Sigmoid colon (tissue), 7 donors: ENCODE results near the gene LRCH2. TPM values are rescaled to one million over a fixed set of nuclear protein-coding genes. Genes with fewer than 3 reads are reported as not detected.
"Not testable (repeated sequence)": the region's sequence is repeated elsewhere in the genome, so short reads cannot be mapped to it uniquely, and the experiment has no call there.

ENCODE experiments used
- DNase-seq: peaks from one replicate; pipeline ENCODE4 v3.0.0-alpha.2; 2019
- H3K27ac ChIP-seq, 4 donors: fragments of 200-600 bp; sonication (generic); one replicate each; pipeline ENCODE4 v1.5.1; 2016 to 2019; ENCODE audit warnings: mild to moderate bottlenecking in 1 of 4
- H3K27me3 ChIP-seq, 3 donors: fragments of 200-600 bp; sonication (generic); one replicate each; pipeline ENCODE4 v1.5.1; 2019; ENCODE audit warnings: mild to moderate bottlenecking in 1 of 3
- H3K36me3 ChIP-seq, 4 donors: fragments of 200-600 bp; sonication (generic); one replicate each; pipeline ENCODE4 v1.5.1; 2016 to 2019
- H3K4me1 ChIP-seq, 4 donors: fragments of 200-600 bp; sonication (generic); one replicate each; pipeline ENCODE4 v1.5.1; 2017 to 2019
- H3K4me3 ChIP-seq, 4 donors: fragments of 200-600 bp; sonication (generic); one replicate each; pipeline ENCODE4 v1.5.1; 2017 to 2019; ENCODE audit warnings: mild to moderate bottlenecking in 2 of 4, moderate library complexity in 1 of 4
- H3K9me3 ChIP-seq, 4 donors: fragments of 200-600 bp in 3 of 4; sonication (generic) in 3 of 4; one replicate each; pipeline versions ENCODE4 v1.5.1 to v1.6.1; 2013 to 2019
- CTCF ChIP-seq, 4 experiments: fragments of 450-650 bp in 3 of 4; fragments of 200-600 bp in 1 of 4; IDR thresholded peaks; one replicate each; pipeline ENCODE4 v1.5.1; 2016 to 2019; ENCODE audit warnings: antibody characterized with exemption in 4 of 4, mild to moderate bottlenecking in 3 of 4, moderate library complexity in 2 of 4
- EP300 ChIP-seq, 4 donors: sonication (generic); formaldehyde crosslinking; IDR thresholded peaks; one replicate each; pipeline ENCODE4 v1.6.1; 2017; ENCODE audit warnings: antibody characterized with exemption in 4 of 4
- POLR2A ChIP-seq, 2 donors: fragments of 450-650 bp; IDR thresholded peaks; one replicate each; pipeline ENCODE4 v1.6.1; 2016; ENCODE audit warnings: antibody characterized with exemption in 2 of 2, mild to moderate bottlenecking in 2 of 2, moderate library complexity in 2 of 2
- POLR2AphosphoS5 ChIP-seq, 4 donors: sonication (generic); formaldehyde crosslinking; IDR thresholded peaks; one replicate each; pipeline ENCODE4 v1.6.1; 2017; ENCODE audit warnings: antibody characterized with exemption in 4 of 4
- WGBS, 2 donors: extraction: QIAGEN DNeasy Blood & Tissue Kit; methylation state at CpG; one replicate each; pipeline ENCODE4 v1.1.7; 2013; 5-methylcytosine and 5-hydroxymethylcytosine counted together
- intact Hi-C: fragments of 100-400 bp; cut with DNase I; formaldehyde crosslinking; loops from one replicate; pipeline ENCODE4 v1.15.1; 2023
- polyA plus RNA-seq, 3 donors: library from polyadenylated mRNA; stranded (reverse); fragments of 200-250 nt; gene quantifications; one replicate each; pipeline ENCODE4 v1.2.3, GENCODE V29; 2013
- total RNA-seq, 4 donors: library from RNA; depleted of rRNA; stranded (reverse); fragments of >200 nt; gene quantifications; one replicate each; pipeline ENCODE4 v1.1.0, GENCODE V29; 2016
- donor health status: healthy with polysubstance abuse.
- donor health status: Bipolar disorder and iron deficiency.
- donor health status: healthy.

LRCH2 gene
- total and polyA plus RNA-seq, 7 donors, result 0.23 to 48.2 (median 31.9) TPM

- 17 to 19% methylated on average over 3 of the region's 3 CpGs for WGBS, 2 donors
- H3K9me3 ChIP-seq, result no peaks in the 10 kb centered on the region
- H3K36me3 ChIP-seq, result no peaks in the 10 kb centered on the region
- peak overlapping the region in 3 of 4 donors; percentile 83 to 86 (median 85) for H3K27ac ChIP-seq
- H3K27me3 ChIP-seq, result no peaks in the 10 kb centered on the region
- no peak for DNase-seq
- peak overlapping the region; percentile 61 to 70 (median 66) for H3K4me3 ChIP-seq
- H3K4me1 ChIP-seq, result peaks cover 0 to 48% (median 6%) of the 10 kb centered on the region in 4 donors
- intact Hi-C loops, result no loop called here
- TF ChIP-seq POLR2AphosphoS5 (IDR thresholded peaks at IDR 0.05) (no peak), POLR2A (IDR thresholded peaks at IDR 0.05) (no peak), CTCF (IDR thresholded peaks at IDR 0.05) (no peak), EP300 (IDR thresholded peaks at IDR 0.05) (no peak)
Observed at GRCh38 chrX:115234461-115234860, 565 bp upstream of the LRCH2 start.

- intact Hi-C loops, result no loop called here
- no peak for DNase-seq
- H3K4me3 ChIP-seq, result peak overlapping the region; percentile 61 to 70 (median 66)
- H3K36me3 ChIP-seq, result no peaks in the 10 kb centered on the region
- no peaks in the 10 kb centered on the region for H3K9me3 ChIP-seq
- no peak for TF ChIP-seq EP300 (IDR thresholded peaks at IDR 0.05)
- TF ChIP-seq POLR2A (IDR thresholded peaks at IDR 0.05), result no peak
- no peak for TF ChIP-seq POLR2AphosphoS5 (IDR thresholded peaks at IDR 0.05)
- H3K27ac ChIP-seq, result peak overlapping the region; percentile 69 to 86 (median 84)
- no peaks in the 10 kb centered on the region for H3K27me3 ChIP-seq
- 14 to 18% methylated on average over 6 of the region's 6 CpGs for WGBS, 2 donors
- peaks cover 0 to 54% (median 6%) of the 10 kb centered on the region in 4 donors for H3K4me1 ChIP-seq
Observed at GRCh38 chrX:115232933-115233496, 881 bp downstream of the LRCH2 start.

- H3K27ac ChIP-seq, result peak overlapping the region in 3 of 4 donors; percentile 39 to 86 (median 42)
- WGBS, 2 donors, result 15 to 44% methylated on average over 4 of the region's 4 CpGs
- intact Hi-C loops, result loop anchor here (5.0 kb wide), 1 partner anchor 413 kb away; no protein-coding TSS in a partner anchor
Observed at GRCh38 chrX:115229337-115230003, 4.4 kb downstream of the LRCH2 start.

GRCh38 chrX:115226929-115227328 lies 7.0 kb downstream of the LRCH2 start:
- no peak for TF ChIP-seq POLR2AphosphoS5 (IDR thresholded peaks at IDR 0.05)
- no peak for TF ChIP-seq EP300 (IDR thresholded peaks at IDR 0.05)
- no peak for TF ChIP-seq POLR2A (IDR thresholded peaks at IDR 0.05)
- TF ChIP-seq CTCF (IDR thresholded peaks at IDR 0.05), result peak; percentile 11 to 32 (median 26)
- peaks cover 0 to 36% (median 0%) of the 10 kb centered on the region in 4 donors for H3K4me1 ChIP-seq
- intact Hi-C loops, result loop anchor here (5.0 kb wide), 1 partner anchor 415 kb away; no protein-coding TSS in a partner anchor
- no peaks in the 10 kb centered on the region for H3K9me3 ChIP-seq
- H3K36me3 ChIP-seq, result peaks cover 0 to 3% (median 0%) of the 10 kb centered on the region in 4 donors
- 9 to 15% methylated on average over 1 of the region's 1 CpG for WGBS, 2 donors
- H3K4me3 ChIP-seq, result no peak overlapping the region
- no peaks in the 10 kb centered on the region for H3K27me3 ChIP-seq
- H3K27ac ChIP-seq, result no peak overlapping the region
- no peak for DNase-seq

More at GRCh38 chrX:115229337-115230003, 4.4 kb downstream of the LRCH2 start:
- Histone ChIP-seq H3K36me3 (no peaks in the 10 kb centered on the region), H3K9me3 (no peaks in the 10 kb centered on the region), H3K27me3 (no peaks in the 10 kb centered on the region), H3K4me1 (peaks cover 0 to 37% (median 0%) of the 10 kb centered on the region in 4 donors), H3K4me3 (no peak overlapping the region)
- TF ChIP-seq EP300 (IDR thresholded peaks at IDR 0.05) (no peak), POLR2AphosphoS5 (IDR thresholded peaks at IDR 0.05) (peak in 1 of 4 donors; percentile 23)
- DNase-seq, result no peak

GRCh38 chrX:115217346-115217745 lies 16.6 kb downstream of the LRCH2 start:
- peaks cover 0 to 13% (median 0%) of the 10 kb centered on the region in 4 donors for H3K4me1 ChIP-seq
- H3K36me3 ChIP-seq, H3K9me3 ChIP-seq, H3K4me3 ChIP-seq, DNase-seq, H3K27ac ChIP-seq, intact Hi-C loops, H3K27me3 ChIP-seq: not testable (repeated sequence)
- WGBS, 2 donors, result 54 to 78% methylated on average over 4 of the region's 4 CpGs

GRCh38 chrX:115214605-115215004 lies 19.3 kb downstream of the LRCH2 start:
- no peaks in the 10 kb centered on the region for H3K9me3 ChIP-seq
- no peak overlapping the region for H3K27ac ChIP-seq
- WGBS, 2 donors, result 53 to 59% methylated on average over 3 of the region's 3 CpGs
- H3K4me1 ChIP-seq, result peaks cover 0 to 13% (median 0%) of the 10 kb centered on the region in 4 donors
- H3K36me3 ChIP-seq, result no peaks in the 10 kb centered on the region
- TF ChIP-seq POLR2A (IDR thresholded peaks at IDR 0.05) (no peak), POLR2AphosphoS5 (IDR thresholded peaks at IDR 0.05) (no peak), EP300 (IDR thresholded peaks at IDR 0.05) (no peak), CTCF (IDR thresholded peaks at IDR 0.05) (no peak)
- no peaks in the 10 kb centered on the region for H3K27me3 ChIP-seq
- intact Hi-C loops, result no loop called here
- DNase-seq, result no peak
- no peak overlapping the region for H3K4me3 ChIP-seq
